ENCODE measurements around the gene MAP4.
A peak's percentile ranks its signal among the peaks of the same experiment; 100 is the strongest.
"Not testable (repeated sequence)": the region's sequence is repeated elsewhere in the genome, so short reads cannot be mapped to it uniquely, and the experiment has no call there.

MAP4 gene

DNA sequence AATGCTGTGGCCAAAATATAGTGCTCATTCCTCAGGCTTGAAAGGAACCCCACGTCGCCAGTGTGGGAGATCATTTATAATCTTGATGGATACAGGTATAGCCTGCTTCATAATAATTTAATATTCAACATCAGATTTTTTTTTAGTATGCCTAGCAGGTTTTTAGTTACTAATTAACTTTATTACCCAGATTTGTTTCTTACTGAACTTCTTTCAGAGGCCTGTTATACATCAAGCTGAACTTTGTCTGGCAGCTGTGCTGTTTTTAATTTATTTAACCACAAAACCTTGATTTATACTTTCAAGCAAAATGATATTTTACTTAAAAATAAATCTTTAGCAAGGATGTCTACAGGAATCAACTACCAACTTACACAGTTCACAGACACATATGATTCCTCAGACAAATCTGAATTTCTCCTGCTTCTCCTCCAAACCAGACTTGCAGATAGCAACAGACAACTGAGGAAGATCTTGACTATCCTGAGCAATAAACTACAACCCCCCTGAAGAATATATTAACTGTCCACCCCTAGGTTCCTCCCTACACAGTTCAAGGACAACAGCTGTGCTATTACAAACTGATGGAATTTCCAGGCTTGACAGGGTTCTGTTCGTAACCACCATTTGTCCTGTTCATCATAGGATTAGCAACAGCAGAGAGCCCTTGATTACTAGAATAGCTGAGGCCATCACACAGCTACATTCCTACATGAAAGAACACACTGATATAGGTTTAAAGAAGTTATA, 610 bp downstream of the MAP4 start:
- peak; percentile 61 to 78 (median 62) for DNase-seq

DNA sequence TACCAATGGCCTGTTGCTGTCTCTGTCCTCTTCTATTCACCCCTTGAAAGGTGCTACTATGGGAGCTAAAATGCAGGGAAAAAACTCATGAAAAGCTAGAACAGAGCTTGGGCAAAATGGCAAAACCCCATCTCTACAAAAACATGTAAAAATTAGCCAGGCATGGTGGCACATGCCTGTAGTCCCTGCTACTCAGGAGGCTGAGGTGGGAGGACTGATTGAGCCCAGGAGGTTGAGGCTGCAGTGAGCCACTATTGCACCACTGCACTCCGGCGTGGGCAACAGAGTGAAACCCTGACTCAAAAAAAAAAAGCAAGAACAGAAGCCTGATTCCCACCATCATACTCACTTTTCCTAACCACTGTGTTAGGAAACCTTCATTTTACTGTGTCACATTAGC, 1.9 kb downstream of the MAP4 start:
- peak in 1 of 3 donors; percentile 10 for DNase-seq

DNA sequence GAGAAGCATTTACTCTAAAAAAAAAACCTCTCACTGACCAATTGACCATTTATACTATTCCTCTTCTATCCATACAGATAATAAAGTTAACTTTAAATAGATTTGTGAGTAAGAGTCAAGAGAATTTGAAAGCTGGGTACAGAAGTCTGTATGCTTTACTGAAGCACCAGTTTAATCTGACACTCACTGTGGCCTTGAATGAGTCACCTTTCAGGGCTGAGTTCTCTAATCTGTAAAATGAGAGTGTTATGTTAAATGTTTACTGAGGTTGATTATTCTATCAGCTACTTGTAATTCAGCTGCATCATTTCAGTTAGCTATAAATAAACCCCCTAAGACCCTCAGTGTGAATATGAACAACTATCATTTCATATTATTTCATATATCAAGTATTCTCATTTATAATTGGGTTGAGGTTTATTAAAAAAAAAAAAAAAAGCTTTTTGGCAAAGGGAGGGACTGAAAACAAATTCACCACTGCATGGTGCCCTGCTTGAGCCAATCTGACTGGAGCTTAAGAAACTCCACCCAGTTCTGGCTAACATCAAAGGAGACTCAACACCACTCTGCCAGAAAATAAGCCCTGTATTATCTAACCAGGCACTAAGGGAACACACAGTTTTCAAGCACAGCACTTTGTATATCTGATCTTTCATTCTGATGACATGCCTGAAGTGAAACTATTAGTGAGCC, 2.8 kb downstream of the MAP4 start:
- peak; percentile 47 to 66 (median 57) for DNase-seq

DNA sequence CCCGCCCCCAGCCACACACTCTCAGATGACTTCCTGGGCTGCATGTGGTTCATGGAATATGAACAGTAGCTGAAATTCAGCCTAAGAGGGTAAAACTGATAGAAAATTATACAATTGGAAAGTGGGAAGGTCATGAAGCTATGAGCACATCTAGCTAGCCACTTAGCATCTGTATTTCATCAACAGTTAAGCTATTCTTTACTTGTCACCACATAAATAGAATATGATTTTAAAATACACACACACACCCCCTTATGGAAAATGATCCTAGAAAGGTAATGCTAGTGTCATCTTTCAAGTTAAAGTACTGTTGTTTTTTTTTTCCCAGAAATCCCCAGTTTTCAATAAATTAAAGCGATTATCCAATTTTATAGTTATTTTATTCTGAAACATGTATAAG, 3.6 kb downstream of the MAP4 start:
- peak in 1 of 3 donors; percentile 14 for DNase-seq

DNA sequence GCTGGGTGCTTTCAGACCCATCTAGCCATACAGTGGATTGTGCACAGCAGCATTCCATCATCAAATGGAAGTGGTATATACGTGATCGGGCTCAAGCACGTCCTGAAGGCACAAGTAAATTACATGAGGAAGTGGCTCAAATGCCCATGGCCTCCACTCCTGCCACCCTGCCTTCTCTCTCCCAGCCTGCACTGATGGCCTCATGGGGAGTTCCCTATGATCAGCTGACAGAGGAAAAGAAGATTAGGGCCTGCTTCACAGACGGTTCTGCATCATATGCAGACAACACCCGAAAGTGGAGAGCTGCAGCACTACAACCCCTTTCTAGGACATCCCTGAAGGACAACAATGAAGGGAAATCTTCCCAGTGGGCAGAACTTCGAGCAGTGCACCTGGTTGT, 8.2 kb downstream of the MAP4 start:
- DNase-seq: peak; percentile 38 to 57 (median 52)

DNA sequence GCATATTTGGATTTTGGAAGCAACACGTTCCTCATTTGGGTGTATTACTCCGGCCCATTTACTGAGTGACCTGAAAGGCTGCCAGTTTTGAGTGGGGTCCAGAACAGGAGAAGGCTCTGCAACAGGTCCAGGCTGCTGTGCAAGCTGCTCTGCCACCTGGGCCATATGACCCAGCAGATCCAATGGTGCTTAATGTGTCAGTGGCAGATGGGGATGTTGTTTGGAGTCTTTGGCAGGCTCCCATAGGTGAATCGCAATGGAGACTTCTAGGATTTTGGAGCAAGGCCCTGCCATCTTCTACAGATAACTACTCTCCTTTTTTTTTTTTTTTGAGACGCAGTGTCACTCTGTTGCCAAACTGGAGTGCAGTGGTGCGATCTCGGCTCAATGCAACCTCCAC, 8.9 kb downstream of the MAP4 start:
- DNase-seq: not testable (repeated sequence)

DNA sequence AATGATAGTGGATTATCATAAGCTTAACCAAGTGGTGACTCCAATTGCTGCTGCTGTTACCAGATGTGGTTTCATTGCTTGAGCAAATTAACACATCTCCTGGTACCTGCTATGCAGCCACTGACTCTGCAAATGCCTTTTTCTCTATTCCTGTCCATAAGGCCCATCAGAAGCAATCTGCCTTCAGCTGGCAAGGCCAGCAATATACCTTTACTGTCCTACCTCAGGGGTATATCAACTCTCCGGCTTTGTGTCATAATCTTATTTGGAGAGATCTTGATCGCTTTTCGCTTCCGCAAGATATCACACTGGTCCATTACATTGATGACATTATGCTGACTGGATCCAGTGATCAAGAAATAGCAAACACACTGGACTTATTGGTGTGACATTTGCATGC, 9.4 kb downstream of the MAP4 start:
- not testable (repeated sequence) for DNase-seq

DNA sequence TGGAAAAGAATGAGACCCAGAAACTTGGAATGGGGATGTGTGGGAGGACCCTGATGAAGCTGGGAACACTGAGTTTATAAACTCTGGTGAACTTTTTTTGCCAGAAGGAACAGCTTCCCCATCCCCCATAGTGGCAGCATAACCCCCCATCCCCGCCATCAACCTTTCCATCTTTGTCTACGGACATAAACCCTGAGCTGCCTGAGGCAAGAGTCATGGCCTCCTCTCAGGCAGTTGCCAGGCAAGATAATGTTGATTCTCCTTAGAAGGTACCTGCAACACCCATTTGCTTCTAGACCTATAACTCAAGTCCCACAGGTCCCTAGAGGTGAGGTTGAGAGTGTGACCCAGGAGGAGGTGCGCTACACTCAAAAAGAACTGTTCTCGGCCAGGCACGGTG, 11.5 kb downstream of the MAP4 start:
- DNase-seq: no peak

DNA sequence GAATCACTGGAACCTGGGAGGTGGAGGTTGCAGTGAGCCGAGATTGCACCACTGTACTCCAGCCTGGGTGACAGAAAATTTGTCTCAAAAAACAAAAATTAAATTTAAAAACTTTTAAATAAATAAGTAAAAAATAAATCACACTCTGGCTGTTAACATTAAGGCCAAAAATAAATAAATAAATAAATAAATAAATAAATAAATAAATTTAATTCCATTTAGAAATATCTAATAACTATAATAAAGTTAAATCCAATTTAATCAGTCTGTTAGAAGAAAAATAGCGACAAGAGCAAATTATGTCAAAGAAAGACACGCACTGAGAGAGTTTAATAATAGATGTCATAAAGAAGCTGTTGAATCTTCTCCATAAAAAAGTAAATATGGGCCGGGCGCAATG, 13.4 kb downstream of the MAP4 start:
- no peak for DNase-seq

DNA sequence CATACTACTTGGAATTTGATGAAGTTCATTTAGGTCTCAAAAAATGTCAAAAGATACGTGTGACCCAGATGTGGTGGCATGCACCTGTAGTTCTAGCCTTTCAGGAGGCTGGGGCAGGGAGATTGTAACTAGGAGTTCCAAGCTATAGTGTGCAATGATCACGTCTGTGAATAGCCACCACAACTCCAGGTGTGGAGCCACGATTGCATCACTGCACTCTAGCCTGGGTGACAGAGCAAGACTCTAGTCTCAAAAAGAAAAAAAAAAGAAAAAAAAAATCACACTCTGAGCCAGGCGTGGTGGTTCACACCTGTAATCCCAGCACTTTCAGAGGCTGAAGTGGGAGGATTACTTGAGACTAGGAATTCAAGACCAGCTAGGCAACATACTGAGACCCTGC, 14.2 kb downstream of the MAP4 start:
- DNase-seq: no peak

DNA sequence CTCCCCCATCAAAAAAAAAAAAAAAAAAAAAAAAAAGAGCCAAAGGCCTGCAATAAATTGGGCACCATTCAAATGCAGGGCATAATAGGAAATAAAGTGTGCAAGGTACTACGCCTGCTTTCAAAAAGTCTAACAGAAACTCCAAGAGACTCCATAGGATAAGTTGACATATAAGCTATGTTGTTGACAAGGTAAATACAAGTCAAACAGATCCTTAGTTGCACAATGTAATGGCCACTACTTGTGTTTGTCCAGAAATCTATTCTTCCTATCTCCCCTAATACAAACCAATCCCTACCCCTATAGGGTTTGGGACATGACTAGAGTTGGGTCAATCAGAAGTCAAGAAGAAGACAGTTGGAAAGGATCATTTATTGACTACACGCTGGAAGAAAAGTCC, 16.0 kb downstream of the MAP4 start:
- DNase-seq: no peak

DNA sequence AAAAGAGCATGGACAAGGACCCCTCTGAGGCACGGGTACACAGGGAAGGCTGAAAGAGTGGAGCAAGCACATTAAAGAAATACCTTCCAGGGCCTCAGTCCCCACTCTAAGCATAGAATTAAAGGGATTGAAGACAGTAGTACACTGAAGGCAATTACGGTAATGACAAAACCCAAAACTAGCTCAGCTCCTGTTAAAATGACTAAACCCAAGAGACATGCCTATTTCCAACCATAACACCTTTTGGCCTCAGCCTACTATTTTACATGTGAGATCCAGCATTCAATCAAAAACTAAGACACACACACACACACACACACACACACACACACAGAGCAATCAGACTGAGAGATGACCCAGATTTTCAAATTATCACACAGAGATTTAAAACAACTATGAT, 19.8 kb downstream of the MAP4 start:
- no peak for DNase-seq

DNA sequence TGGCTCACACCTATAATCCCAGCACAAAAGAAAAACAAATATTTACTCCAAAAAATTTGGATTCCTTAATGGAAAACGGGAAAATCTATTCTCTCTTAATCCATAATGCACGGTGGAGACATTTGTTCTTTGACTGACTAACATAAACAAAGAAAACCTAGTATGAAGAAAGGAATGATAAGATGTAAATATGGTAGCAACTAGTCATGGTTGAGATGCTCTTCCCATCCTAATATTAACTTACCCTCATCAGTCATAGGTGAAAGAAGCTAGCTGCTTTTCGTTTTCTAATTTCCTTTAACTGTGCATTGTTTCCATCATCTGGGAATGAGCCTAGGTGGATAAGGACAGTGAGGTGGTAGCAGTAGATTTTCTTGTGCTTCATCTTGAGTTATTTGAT, 22.0 kb downstream of the MAP4 start:
- DNase-seq: no peak

DNA sequence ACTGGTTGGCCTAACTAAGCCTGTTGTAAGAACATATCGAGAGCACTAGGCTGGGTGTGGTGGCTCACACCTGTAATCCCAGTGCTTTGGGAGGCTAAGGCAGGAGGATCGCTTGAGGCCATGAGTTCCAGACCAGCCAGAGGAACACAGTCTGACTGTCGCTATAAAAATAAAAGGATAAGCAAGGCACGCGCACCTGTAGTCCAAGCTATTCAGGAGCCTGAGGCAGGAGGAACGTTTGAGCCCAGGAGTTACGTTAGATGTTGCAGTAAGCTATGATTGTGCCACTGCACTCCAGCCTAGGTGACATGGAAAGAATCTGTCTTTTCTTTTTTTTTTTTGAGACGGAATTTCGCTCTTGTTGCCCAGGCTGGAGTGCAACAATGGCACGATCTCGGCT, 24.9 kb downstream of the MAP4 start:
- no peak for DNase-seq

DNA sequence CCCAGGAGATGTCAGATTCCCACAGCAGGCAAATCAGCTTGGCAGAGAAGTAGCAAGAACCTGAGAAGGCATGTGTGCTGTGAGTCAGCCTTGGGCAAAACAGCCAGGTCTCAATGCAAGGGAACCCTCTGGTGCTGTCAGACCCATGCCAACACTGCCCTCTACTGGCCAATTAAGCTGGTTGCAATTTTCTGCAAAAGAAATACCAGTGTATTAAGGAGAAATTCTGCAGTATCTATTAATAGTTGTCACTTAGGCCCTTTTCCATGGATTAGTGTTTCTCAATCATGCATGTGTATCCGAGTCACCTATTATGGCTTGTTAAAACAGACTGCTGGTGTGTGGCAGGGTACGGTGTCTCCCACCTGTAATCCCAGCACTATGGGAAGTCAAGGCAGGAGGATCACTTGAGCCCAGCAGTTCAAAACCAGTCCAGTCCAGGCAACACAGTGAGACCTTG, 26.2 kb downstream of the MAP4 start:
- DNase-seq: peak; percentile 89 to 91 (median 90)

DNA sequence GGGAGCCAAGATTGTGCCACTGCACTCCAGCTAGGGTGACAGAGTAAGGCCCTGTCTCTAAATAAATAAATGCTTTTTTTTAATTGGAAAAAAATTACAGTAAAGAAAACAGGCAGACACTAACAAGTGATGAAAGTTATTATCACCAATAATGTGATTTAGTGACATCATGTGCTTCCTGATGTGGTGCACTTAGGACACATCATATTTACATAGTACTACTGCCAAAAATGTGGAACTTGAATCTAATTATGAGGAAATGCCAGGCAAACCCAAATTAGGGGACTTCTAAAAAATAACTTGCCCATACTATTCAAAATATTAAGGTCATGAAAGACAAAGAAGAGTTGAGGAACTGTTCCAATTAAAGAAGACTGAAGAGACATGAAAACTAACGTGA, 30.8 kb downstream of the MAP4 start:
- peak; percentile 61 to 88 (median 86) for DNase-seq

DNA sequence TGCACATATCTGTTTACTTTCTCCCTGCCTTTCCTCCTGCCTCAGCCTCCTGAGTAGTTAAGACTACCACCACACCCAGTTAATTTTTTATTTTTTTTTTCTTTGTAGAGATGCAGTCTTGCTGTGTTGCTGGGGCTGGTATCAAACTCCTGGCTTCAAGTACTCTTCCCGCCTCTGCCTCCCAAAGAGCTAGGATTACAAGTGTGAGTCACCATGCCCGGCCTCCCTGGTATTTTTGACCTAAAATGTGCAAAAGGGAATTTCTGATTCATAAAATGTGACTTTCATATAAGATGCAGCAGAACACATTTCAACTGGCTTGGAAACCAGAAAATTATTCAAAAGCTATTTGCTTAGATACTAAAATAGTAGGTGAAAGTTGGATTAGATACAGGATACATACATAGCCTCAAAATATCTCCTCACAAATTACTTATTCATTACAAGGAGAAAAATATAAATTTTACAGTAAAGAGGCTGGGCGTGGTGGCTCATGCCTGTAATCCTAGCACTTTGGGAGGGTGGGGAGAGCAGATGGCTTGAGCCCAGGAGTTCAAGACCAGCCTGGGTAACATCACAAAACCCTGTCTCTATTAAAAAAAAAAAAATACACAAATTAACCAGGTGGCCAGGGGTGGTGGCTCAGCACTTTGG, 32.0 kb downstream of the MAP4 start:
- peak; percentile 67 to 76 (median 71) for DNase-seq

DNA sequence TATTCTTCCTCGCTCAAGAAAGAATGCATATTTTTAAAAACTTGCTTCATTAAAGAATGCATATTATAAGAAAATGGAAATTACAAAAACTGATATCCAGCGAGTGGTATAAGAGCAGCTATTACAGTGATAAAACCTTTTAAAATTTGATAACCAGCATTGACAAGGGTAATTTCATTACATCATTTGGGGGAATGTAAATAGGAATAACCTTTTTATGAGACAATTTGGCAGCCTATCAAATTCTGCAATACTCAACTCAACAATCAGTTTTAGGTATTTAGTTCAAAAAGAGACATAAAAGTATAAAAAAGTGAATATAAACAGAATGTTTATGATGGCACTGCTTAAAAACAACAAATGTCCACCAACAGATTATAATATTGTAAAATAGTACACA, 35.4 kb downstream of the MAP4 start:
- no peak for DNase-seq

DNA sequence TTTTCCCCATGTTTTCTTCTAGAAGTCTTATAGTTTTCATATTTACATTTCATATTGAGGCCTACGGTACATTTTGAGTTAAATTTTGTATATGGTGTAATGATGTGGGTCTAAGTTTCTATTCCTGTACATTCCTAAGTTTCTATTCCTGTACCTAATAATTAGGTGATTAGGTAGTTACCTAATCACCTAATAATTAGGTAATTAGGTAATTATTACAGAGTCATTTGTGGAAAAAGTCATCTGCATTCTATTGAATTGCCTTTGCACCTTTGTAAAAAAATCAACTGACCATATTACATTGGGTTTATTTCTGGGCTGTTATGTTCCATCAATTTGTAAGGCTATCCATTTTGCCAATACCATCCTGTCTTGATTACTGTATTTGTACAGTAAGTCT, 37.1 kb downstream of the MAP4 start:
- DNase-seq: no peak

DNA sequence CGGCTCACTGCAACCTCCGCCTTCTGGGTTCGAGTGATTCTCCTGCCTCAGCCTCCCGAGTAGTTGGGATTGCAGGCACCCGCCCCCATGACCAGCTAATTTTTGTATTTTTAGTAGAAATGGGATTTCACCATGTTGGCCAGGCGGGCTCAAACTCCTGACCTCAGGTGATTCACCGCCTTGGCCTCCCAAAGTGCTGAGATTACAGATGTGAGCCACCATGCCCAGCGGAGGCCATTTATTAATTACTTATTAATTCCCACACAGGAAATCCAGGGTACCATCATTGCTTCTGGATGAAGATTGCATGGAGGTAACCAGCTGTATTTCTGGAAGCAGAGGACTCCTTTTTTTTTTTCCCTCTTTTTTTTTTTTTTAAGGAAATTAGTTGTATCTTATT, 37.8 kb downstream of the MAP4 start:
- no peak for DNase-seq

DNA sequence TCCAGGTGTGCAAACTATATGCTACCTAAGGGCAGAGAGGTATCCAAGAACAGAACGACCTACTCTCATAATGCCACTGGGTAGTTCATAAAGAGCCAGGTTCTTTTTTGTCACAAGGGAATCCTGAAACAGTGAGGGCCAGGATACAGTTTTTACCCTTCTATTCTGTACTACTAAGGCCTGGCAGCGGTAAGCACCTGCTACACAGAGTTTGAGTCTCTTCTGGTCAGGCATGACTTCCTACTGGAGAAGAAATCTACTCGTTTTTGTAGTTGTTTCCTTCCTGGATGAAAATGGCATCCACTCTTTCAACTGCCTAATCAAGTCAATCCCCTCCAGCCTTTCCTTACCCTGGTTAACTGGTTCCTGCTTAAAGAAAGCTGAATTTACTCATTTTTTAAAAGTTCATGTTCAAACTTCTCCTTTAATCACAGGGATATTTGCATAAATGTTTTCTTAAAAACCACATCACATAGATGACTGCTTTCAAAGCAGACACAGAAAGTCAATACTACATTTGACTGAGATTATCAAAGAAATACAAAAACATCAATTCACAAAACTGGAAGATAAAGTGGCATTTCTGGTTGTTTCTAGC, 40.0 kb downstream of the MAP4 start:
- DNase-seq: no peak

DNA sequence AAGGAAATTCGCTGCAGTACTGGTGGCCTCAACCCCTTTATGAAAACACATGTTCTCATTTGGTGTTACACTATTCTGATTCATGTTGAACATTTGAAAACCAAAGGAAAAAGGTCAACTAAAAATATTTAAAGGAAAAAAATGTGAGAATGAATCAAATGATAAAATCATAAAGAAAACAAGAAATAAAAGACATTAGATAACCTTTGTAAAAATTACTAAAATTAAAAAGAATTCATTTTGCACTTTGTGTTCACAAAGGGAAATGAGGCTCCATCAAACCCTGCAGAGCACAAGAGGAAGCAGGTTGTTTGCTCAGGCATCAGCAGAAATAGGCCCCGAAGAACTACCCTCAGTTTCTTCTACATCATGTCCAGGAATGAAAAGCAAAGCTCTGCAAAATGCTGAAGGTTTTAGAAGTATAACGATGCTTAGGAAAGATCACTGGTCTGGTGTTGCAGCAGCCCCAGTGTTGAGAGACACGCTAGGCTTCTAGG, 41.2 kb downstream of the MAP4 start:
- no peak for DNase-seq

DNA sequence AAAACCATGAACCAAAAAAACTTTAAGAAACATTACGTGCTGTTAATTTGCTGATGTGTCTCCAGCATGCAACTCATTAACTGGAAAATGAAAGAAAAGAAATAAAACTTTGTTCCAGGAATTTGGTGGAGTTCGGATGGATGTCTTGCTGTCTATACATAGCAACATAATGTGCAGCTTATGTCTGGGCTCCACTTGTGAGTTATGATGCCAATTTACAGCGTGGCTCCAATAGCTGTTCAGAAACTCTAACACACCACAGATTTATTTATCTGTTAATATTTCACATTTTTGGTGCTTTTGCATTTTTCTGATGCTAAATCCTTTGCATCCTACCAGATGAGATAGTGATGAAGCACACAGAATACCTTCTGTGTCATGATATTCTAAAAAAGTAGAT, 45.1 kb downstream of the MAP4 start:
- no peak for DNase-seq

All from suppressor macrophage treated with lipopolysaccharide for 1 hour (primary cell).